GM21576 (cell line): ENCODE results near the gene TSR2.

Experiments used
- ATAC-seq: cut with Tn5 transposase; IDR thresholded peaks from one replicate; pipeline ENCODE4 v1.9.1; 2021; ENCODE audit warnings: mild to moderate bottlenecking, moderate library complexity; ENCODE audit not compliant: unreplicated experiment

Gene TSR2

GRCh38 chrX:54439960-54440871 lies at the start of gene TSR2:
TSS of gene TSR2 (plus strand) at chrX:54440404. CDS start at chrX:54440422, 18 bp downstream.
- ATAC-seq, result peak; percentile 94

- ATAC-seq, result no peak
These were observed 43.1 kb upstream of the TSR2 start for GRCh38 chrX:54397113-54397512.

GRCh38 chrX:54407266-54407665 lies 32.9 kb upstream of the TSR2 start:
- no peak for ATAC-seq

GRCh38 chrX:54411732-54412131 lies 28.5 kb upstream of the TSR2 start:
- no peak for ATAC-seq

GRCh38 chrX:54413753-54414152 lies 26.5 kb upstream of the TSR2 start:
- no peak for ATAC-seq

- ATAC-seq, result no peak
These were observed 24.5 kb upstream of the TSR2 start for GRCh38 chrX:54415534-54416350.

GRCh38 chrX:54416965-54417364 lies 23.2 kb upstream of the TSR2 start:
- no peak for ATAC-seq

- no peak for ATAC-seq
These were observed 20.5 kb upstream of the TSR2 start for GRCh38 chrX:54419559-54420302.

- no peak for ATAC-seq
These were observed 18.0 kb upstream of the TSR2 start for GRCh38 chrX:54422168-54422567.

GRCh38 chrX:54423161-54423888 lies 16.9 kb upstream of the TSR2 start:
- no peak for ATAC-seq

- no peak for ATAC-seq
These were observed 12.3 kb upstream of the TSR2 start for GRCh38 chrX:54427837-54428424.

GRCh38 chrX:54430519-54430918 lies 9.7 kb upstream of the TSR2 start:
- peak; percentile 63 for ATAC-seq

- ATAC-seq, result no peak
These were observed 5.1 kb upstream of the TSR2 start for GRCh38 chrX:54435121-54435520.

GRCh38 chrX:54442790-54443189 lies 2.6 kb downstream of the TSR2 start:
- no peak for ATAC-seq

GRCh38 chrX:54444752-54445151 lies 4.5 kb downstream of the TSR2 start:
- no peak for ATAC-seq

GRCh38 chrX:54446084-54446483 lies 5.9 kb downstream of the TSR2 start:
- no peak for ATAC-seq

- ATAC-seq, result no peak
These were observed 7.3 kb downstream of the TSR2 start for GRCh38 chrX:54447461-54447860.

- ATAC-seq, result no peak
These were observed 9.7 kb downstream of the TSR2 start for GRCh38 chrX:54449929-54450328.

GRCh38 chrX:54452920-54453319 lies 12.7 kb downstream of the TSR2 start:
- ATAC-seq, result no peak
